ENCODE measurements around the gene GNAI3.

Gene GNAI3

GRCh38 chr1:109546311-109547109, 1.9 kb upstream of the GNAI3 start:
- peak; percentile 72 to 86 for DNase-seq (ENCODE audit: low read depth in 2 of 2)

DNA sequence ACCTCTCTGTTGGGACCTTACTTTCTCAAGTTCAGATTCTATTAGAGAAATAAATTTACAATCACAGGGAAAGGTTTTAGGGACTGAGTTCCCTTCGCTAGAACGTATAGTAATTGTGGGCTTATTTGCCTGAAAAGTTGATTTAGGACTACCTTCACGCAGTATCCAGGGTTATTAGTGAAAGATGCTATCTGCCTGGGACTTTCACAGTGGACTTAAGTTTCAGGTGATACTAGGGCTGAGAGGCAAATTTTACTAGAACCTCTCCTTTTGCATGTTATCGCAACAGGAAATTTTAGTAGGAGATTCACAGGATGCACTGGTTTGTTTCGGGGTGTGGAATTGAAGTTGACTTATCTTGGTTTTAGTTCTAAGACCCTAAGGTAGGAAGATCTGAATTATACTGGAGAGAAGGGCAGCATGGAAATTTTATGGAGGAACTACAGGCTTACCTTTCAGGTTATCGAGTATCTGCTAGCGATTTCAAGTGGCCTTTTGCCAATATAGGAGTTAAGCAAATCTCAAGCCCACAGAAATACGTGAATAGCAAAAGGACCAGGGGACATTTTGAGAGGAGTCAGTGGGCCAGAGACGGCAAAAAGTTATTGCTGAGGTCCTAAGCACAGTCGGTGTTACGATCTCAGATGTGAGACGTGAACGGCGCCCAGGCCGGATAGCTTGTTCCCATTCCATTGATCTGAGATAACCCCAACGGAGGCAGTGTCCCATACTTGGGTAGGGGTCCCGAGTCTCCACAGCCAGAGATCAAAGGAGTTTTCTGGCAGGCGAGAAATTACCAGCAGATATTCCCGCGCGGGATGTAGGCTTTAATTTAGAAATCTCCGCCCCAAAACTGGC, 723 bp upstream of the GNAI3 start:
- DNase-seq (ENCODE audit: low read depth in 2 of 2), result no peak

GRCh38 chr1:109556563-109556962, 8.1 kb downstream of the GNAI3 start:
- DNase-seq (ENCODE audit: low read depth in 2 of 2), result no peak

GRCh38 chr1:109557520-109557919, 9.1 kb downstream of the GNAI3 start:
- no peak for DNase-seq (ENCODE audit: low read depth in 2 of 2)

- no peak for DNase-seq (ENCODE audit: low read depth in 2 of 2)
These were observed 11.6 kb downstream of the GNAI3 start for GRCh38 chr1:109559995-109560394.

DNA sequence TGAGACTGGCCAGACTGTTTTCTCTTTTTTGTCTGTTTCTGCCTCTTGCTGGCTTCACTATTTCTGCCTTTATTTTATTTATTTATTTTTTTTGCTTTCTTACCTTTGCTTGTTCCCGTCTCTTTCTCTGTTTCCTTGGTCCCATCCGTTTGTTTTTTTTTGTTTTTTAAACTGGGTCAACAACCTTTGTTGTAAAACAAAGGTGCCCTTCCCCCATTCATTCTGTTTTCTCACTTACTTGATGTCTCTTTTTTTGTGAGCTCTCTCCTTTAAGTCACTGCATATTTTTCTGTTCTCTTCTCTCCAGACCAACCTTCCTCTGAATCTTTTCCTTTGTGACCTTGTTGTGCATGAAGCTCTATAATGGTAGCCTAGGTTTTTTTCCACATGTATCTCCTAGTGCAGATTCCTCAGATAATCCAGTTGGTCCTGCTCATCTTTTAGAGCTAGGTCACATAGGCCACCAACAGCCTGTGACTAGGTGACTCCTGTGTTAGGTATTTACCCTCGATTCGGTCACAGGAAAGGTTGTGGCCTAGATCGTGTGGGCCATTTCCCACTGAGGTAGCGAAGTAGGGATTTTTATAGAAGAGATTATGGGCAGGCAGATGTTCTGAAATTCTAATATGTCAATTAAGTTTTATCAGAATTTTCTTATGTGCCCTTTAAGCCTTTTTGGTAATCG, 15.9 kb downstream of the GNAI3 start:
- DNase-seq (ENCODE audit: low read depth in 2 of 2), result no peak

GRCh38 chr1:109565241-109565640, 16.8 kb downstream of the GNAI3 start:
- DNase-seq (ENCODE audit: low read depth in 2 of 2), result no peak

GRCh38 chr1:109566982-109567381, 18.6 kb downstream of the GNAI3 start:
- no peak for DNase-seq (ENCODE audit: low read depth in 2 of 2)

- no peak for DNase-seq (ENCODE audit: low read depth in 2 of 2)
These were observed 19.7 kb downstream of the GNAI3 start for GRCh38 chr1:109567877-109568672.

DNA sequence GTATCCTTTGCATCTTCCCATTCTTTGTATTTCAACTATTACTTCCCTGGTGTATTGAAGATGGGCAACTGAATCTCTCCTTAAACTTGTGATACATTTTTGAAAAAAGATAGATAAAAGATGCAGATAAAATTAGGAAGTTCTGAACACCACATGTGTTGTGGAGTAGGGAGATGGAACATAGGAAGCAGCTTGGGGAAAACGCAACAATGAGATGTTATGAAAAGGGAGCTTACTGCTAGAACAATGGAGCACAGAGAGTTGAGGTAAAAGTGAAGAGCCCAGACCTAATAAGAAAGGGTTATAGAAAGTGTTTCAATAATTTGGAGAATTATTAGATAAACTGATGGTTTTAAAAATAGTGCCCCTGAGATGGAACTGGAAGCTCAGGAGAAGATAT, 20.9 kb downstream of the GNAI3 start:
- no peak for DNase-seq (ENCODE audit: low read depth in 2 of 2)

DNA sequence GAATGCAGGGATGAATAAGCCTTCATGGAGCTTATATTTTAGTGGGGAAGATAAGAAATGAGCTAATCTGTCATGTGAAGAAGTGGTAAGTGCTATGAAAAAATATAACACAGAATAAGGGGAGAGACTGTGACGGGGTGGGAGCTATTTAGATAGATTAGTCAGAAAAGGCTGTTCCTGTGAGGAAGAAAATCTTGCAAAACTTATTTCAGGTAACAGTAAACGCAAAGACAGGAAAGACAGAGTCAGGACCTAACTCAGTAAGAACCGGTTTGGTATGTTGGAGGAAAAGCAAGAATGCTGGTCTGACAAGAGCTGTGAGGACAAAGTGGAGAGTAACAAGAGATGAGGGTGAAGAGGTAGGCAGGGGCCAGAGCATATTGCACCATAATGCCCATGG, 22.0 kb downstream of the GNAI3 start:
- no peak for DNase-seq (ENCODE audit: low read depth in 2 of 2)

GRCh38 chr1:109573785-109574184, 25.4 kb downstream of the GNAI3 start:
- DNase-seq (ENCODE audit: low read depth in 2 of 2), result no peak

DNA sequence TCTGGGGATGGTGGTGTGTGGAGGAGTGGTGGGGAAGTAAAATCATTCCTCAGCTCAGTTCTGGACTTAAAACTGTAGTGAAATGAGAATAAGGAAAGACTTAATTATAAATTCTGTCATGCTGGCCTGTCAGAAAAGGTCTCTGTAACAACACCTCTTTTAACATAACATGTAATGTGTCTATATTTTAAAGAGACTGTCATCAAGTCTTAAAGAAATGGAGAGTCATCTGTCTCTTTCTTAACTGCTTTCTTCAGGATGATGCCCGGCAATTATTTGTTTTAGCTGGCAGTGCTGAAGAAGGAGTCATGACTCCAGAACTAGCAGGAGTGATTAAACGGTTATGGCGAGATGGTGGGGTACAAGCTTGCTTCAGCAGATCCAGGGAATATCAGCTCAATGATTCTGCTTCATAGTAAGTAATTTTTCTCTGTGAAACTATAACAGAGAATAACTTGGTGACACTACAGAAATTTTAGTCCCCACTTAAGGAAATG, 30.6 kb downstream of the GNAI3 start:
- DNase-seq (ENCODE audit: low read depth in 2 of 2), result no peak

GRCh38 chr1:109579491-109579890, 31.1 kb downstream of the GNAI3 start:
- DNase-seq (ENCODE audit: low read depth in 2 of 2), result no peak

GRCh38 chr1:109582021-109582420, 33.6 kb downstream of the GNAI3 start:
- DNase-seq (ENCODE audit: low read depth in 2 of 2), result no peak

DNA sequence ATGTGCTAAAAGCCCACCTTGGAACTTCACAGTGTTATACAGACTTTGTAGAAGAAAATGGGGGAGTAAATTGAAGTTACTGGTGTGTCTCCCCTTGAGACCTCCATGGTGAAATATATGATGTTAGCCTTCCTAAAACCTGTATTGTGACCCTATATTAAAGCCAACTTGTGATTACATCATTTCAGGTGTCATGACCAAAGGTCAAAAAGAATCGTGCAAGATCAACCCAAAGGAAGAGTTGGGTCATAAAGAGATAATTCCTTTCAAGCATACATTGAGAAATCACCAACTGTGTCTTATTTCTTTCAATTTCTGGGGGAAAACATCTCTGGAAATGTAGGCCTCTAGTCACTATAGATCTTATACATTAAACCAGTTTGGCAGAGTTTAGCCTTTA, 36.4 kb downstream of the GNAI3 start:
- no peak for DNase-seq (ENCODE audit: low read depth in 2 of 2)

DNA sequence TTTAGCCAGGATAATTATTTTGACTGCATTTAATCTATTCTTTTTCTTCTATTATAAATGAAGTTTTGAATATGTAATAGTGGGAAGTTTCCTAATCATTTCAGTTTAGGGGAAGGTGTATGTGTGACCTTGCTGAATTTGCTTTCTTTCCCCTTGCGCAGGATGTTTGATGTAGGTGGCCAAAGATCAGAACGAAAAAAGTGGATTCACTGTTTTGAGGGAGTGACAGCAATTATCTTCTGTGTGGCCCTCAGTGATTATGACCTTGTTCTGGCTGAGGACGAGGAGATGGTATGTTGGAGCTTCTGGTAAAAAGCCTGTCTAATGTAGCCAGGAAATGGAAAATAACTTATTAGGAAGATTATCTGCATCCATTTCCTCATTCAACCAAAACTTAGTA, 37.6 kb downstream of the GNAI3 start:
- DNase-seq (ENCODE audit: low read depth in 2 of 2), result no peak

DNA sequence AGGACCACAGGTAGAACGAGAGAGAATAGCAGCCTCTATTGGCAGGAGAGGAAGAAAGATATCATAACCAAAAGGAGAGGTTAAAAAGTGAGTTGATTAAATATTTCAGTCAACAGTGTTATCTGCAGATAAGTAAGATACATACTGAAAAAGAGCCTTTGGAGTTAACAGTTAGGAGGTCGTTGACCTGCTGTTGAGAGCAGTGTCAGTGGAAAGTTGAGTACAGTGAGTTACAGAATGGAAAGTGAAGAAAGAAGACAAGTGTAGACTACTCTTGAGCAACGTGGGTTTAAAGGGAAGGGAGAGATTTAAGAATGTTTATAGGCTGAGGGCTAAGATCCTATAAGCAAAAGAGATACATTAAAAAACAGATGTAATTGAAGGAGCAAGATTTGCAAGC, 40.8 kb downstream of the GNAI3 start:
- no peak for DNase-seq (ENCODE audit: low read depth in 2 of 2)

DNA sequence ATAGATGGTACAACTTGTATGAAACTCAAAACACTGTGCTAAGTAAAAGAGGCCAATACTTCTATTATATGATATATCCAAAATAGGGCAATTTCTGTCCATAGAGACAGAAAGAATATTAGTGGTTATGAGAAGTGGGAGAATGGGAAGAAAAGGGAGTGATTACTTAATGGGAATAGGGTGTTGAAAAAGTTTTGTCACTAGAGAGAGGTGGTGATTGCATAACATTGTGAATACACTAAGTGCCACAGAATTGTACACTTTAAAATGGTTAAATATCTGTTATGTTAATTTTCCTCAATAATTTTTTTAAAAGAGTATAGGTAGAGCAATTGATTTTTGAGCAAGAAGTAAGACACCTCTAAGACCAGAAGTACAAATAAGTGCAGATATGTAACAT, 41.3 kb downstream of the GNAI3 start:
- DNase-seq (ENCODE audit: low read depth in 2 of 2), result no peak

DNA sequence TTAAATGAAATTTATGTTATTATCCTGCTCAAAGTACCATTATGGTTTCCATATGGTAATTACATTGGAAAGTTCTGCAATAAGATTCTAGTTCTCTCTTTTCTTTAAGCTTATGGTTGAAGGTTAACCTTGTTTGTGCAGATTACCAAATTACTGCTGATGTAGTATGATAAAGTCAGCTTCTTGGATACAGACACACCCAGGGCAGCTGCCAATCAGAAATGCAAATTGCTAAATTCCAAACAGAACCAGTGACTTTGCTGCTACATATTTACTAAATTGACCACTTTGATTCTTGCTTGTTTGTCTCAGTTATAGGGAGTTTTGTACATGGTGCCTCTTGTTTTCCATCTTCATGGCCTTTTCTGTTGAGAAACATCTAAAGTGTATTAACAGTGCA, 44.5 kb downstream of the GNAI3 start:
- no peak for DNase-seq (ENCODE audit: low read depth in 2 of 2)

DNA sequence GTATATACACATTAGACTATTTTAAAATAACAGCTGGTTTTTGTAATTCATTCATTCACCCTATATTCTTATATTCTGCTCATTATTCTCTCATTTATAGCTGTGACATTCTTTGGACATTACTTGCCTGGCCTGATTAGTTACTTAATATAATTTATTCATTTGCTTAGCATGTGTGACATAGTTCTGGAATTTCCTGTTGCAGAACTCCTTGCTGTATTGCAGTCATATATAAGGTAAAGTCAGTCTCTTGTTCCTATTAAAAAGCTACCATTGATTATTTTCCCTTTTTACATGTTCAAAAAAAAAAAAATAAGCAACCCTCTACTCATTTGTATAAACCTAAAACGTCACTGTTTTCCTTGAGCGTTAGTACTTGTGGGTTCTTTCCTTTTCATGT, 47.1 kb downstream of the GNAI3 start:
- DNase-seq (ENCODE audit: low read depth in 2 of 2), result no peak

- DNase-seq (ENCODE audit: low read depth in 2 of 2), result no peak
These were observed 49.7 kb downstream of the GNAI3 start for GRCh38 chr1:109598156-109598555.

All from stimulated activated CD4-positive, alpha-beta T cell treated with anti-CD3 and anti-CD28 coated beads, Interleukin-1b, Interleukin-23, amount 100 ng/mL, for 1 hour (primary cell).